Epithelial cell of proximal tubule (primary cell): Measurements from ENCODE around the gene CDH4. TPM values are rescaled to one million over a fixed set of nuclear protein-coding genes. Genes with fewer than 3 reads are reported as not detected.

Source experiments
- DNase-seq: peaks from one replicate; pipeline ENCODE4 v3.0.0-alpha.2; 2011; ENCODE audit warnings: low read depth
- H3K4me3 ChIP-seq: 2 replicates; pipeline ENCODE4 v1.5.1; 2011; ENCODE audit warnings: low read depth, mild to moderate bottlenecking, low read length
- total RNA-seq: library from RNA; depleted of rRNA; stranded (reverse); fragments of >200 nt; gene quantifications from 2 replicates; pipeline ENCODE4 v1.2.3, GENCODE V29; 2015
- TF ChIP-seq, protein P1 (sequence below): conservative IDR thresholded peaks from 2 replicates; pipeline ENCODE4 v1.5.1; 2012; ENCODE audit warnings: low read depth, mild to moderate bottlenecking, low read length

Gene CDH4
- total RNA-seq, 1 donor from 2014 or later, result 17.1 TPM

DNA sequence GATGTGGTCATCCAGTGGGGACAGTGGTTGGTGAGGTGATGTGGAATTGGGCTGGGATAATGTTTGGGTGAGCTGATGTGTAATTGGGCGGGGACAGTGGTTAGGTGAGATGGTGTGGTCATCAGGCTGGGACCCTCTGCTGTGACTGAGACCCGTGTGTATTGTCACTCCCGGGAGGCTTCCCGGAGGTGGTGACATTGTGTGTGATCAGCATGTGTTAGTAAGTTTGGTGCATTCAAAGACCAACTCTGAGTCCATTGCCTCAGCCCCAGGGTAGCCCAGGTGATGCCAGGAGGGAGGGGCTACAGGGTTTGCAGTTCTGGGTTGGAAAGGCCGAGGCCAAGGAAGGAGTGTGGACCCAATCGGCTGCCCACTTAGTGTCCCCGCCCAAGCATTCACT lies 438.1 kb downstream of the CDH4 start:
- DNase-seq, result no peak
- TF ChIP-seq, protein P1, sequence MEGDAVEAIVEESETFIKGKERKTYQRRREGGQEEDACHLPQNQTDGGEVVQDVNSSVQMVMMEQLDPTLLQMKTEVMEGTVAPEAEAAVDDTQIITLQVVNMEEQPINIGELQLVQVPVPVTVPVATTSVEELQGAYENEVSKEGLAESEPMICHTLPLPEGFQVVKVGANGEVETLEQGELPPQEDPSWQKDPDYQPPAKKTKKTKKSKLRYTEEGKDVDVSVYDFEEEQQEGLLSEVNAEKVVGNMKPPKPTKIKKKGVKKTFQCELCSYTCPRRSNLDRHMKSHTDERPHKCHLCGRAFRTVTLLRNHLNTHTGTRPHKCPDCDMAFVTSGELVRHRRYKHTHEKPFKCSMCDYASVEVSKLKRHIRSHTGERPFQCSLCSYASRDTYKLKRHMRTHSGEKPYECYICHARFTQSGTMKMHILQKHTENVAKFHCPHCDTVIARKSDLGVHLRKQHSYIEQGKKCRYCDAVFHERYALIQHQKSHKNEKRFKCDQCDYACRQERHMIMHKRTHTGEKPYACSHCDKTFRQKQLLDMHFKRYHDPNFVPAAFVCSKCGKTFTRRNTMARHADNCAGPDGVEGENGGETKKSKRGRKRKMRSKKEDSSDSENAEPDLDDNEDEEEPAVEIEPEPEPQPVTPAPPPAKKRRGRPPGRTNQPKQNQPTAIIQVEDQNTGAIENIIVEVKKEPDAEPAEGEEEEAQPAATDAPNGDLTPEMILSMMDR, result no peak

DNA sequence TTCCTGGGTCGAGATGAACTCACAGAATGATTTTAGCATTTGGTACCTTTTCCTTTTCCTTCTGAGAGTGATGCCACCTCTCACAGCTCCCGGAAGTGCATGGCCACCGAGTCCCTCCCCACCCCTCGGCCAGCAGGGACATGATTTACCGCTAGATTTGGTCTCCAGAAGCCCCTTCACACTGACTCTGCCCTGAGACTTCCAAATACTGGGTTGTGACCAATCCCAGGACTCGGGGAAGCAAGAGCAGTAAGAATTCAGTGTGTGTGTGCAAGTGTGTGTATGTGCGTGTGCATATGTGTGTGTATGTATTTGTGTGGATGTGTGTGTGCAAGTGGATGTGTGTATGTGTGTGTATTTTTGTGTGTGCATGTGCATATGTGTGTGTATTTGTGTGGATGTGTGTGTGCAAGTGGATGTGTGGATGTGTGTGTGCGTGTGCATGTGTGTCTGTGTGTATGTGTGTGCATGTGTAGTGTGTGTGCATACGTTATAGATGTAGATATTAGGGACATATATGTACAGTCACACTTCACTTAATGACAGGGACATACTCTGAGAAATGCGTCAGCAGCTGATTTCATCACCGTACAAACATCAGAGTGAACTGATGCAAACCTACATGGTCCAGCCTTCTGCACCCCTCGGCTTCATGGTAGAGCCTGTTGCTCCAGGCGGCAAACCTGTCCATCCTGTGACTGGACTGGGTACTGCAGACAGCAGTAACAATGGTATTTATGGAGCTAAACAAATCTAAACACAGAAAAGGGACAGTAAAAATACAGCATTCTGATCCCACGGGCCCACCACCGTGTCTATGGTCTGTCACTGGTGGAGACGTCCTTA lies 439.2 kb downstream of the CDH4 start:
- DNase-seq, result no peak
- H3K4me3 ChIP-seq, result no peak overlapping the region
- TF ChIP-seq, protein P1, result no peak

More for the DNA sequence above, 438.1 kb downstream of the CDH4 start:
- no peak overlapping the region for H3K4me3 ChIP-seq

DNA sequence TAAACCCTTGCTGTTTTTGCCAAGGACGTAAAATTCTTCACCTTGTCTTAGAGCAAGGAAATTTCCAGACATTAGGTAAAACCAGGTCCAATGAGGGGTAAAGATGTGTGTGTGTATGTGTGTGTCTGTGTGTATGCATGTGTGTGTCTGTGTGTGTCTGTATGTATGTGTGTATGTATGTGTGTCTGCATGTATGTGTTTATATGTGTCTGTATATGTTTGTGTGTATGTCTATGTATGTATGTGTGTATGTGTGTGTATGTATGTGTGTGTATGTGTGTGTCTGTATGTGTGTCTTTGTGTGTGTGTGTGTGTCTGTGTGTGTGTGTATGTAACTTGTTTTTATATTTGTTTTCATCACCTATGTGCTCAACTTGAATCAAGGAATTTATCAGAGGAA lies 439.9 kb downstream of the CDH4 start:
- TF ChIP-seq, protein P1, result no peak
- H3K4me3 ChIP-seq, result no peak overlapping the region
- DNase-seq, result no peak

DNA sequence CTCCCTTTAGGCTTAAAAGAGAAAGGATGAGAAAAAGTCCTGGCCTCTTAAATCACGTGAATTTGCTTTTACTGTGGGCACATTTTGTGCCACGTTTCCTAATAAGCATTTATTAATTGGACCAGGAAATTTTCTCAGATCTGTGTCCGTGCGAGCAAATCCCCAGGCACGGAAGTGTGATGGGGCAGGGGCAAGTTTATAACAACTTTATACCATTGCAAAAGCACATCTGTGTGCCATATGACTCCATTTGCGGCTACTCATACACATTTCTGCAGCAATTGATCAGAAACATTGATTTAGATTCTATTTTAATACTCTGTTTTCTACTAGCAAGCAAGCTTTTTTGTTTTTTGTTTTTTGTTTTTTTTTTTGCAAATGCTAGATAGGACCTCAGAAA lies 440.4 kb downstream of the CDH4 start:
- H3K4me3 ChIP-seq, result no peak overlapping the region
- DNase-seq, result no peak
- TF ChIP-seq, protein P1, result no peak

DNA sequence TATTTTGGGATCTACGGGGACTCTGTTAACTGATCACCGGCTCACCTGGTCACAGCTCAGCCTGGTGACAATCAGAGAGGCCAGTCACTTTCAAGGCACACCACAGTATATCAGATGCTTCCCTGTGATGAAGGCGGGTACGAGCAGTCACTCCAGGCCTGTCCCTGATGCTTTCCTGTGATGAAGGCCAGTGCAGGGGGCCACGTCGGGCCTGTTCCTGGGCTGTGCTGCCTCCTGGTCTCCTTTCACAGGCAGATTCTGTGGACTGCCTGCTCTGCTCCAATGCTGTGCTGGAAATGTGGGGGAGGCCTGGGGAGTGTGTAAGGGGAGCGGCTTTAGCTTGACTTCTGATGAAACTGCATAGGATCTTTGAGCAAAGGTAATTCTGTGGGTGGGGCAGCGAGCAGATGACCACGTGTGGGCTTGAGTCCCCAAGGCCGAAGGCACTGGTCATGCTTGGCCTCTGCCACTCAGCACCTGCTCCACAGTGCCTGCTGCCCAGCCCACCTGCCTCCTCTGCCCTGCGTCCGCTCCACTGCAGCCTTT lies 441.1 kb downstream of the CDH4 start:
- TF ChIP-seq, protein P1, result no peak
- DNase-seq, result no peak
- H3K4me3 ChIP-seq, result no peak overlapping the region

DNA sequence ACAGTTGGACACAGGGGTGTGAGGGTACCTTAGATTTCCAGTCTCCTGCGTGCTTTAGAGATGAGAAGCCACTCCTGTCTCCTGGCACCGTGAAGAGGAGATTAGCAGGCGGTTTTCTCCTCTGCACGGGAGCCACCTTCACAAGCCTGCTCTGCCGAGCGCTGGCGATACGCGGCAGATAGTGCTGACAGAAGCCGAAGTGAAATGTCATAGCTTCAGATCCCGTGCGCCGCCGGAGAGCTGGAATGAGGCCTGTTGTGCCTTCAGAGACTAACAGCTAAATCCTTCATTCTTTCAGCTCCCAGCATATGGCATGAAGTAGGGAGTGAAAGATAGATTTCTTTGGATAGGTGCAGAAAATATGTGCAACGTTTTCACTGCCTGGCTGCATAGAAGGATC lies 442.6 kb downstream of the CDH4 start:
- TF ChIP-seq, protein P1, result no peak
- no peak for DNase-seq
- H3K4me3 ChIP-seq, result no peak overlapping the region
